Measurements from ENCODE around the gene PCNX3.

PCNX3 gene

GRCh38 chr11:65615229-65615949 lies at the start of gene PCNX3:
TSS of gene PCNX3 (plus strand) at chr11:65615776. CDS start at chr11:65616312, 536 bp downstream.
- peak; percentile 99 for DNase-seq (ENCODE audit: low read depth)

GRCh38 chr11:65569164-65569972 lies 46.2 kb upstream of the PCNX3 start:
- DNase-seq (ENCODE audit: low read depth), result no peak

- peak; percentile 97 for DNase-seq (ENCODE audit: low read depth)
These were observed 45.3 kb upstream of the PCNX3 start, which contains the start of gene ZNRD2 for GRCh38 chr11:65569973-65570918. TSS of gene ZNRD2 (plus strand) at chr11:65570477. CDS start at chr11:65570492, 15 bp downstream.

GRCh38 chr11:65571420-65571819 lies 44.2 kb upstream of the PCNX3 start:
- DNase-seq (ENCODE audit: low read depth), result no peak

GRCh38 chr11:65571940-65572339 lies 43.6 kb upstream of the PCNX3 start:
- no peak for DNase-seq (ENCODE audit: low read depth)

- peak; percentile 75 for DNase-seq (ENCODE audit: low read depth)
These were observed 43.1 kb upstream of the PCNX3 start, which contains the start of gene FAM89B for GRCh38 chr11:65572356-65573051. TSS of gene FAM89B (plus strand) at chr11:65572538. CDS start at chr11:65572670, 132 bp downstream.

- no peak for DNase-seq (ENCODE audit: low read depth)
These were observed 42.0 kb upstream of the PCNX3 start for GRCh38 chr11:65573391-65574079.

GRCh38 chr11:65574109-65574810 lies 41.3 kb upstream of the PCNX3 start:
- peak; percentile 66 for DNase-seq (ENCODE audit: low read depth)

GRCh38 chr11:65574811-65575567 lies 40.6 kb upstream of the PCNX3 start:
- no peak for DNase-seq (ENCODE audit: low read depth)

GRCh38 chr11:65575568-65576231 lies 39.9 kb upstream of the PCNX3 start, which contains the start of gene EHBP1L1:
TSS of gene EHBP1L1 (plus strand) at chr11:65576053. CDS start at chr11:65576303, 250 bp downstream.
- no peak for DNase-seq (ENCODE audit: low read depth)

- DNase-seq (ENCODE audit: low read depth), result no peak
These were observed 39.2 kb upstream of the PCNX3 start for GRCh38 chr11:65576232-65576866.

- DNase-seq (ENCODE audit: low read depth), result no peak
These were observed 38.5 kb upstream of the PCNX3 start for GRCh38 chr11:65576867-65577755.

- DNase-seq (ENCODE audit: low read depth), result no peak
These were observed 37.8 kb upstream of the PCNX3 start for GRCh38 chr11:65577756-65578109.

GRCh38 chr11:65578134-65578533 lies 37.4 kb upstream of the PCNX3 start:
- no peak for DNase-seq (ENCODE audit: low read depth)

- DNase-seq (ENCODE audit: low read depth), result no peak
These were observed 36.9 kb upstream of the PCNX3 start for GRCh38 chr11:65578667-65579066.

GRCh38 chr11:65579291-65579690 lies 36.3 kb upstream of the PCNX3 start:
- DNase-seq (ENCODE audit: low read depth), result no peak

GRCh38 chr11:65580031-65580692 lies 35.4 kb upstream of the PCNX3 start:
- no peak for DNase-seq (ENCODE audit: low read depth)
